WTC11 (cell line): ENCODE data around the gene NHERF2. TPM values are rescaled to one million over a fixed set of nuclear protein-coding genes. Genes with fewer than 3 reads are reported as not detected.
A peak's percentile ranks its signal among the peaks of the same experiment; 100 is the strongest.

Experiments used
- ATAC-seq: fragments of 200-7000 bp; cut with Tn5 transposase; 2 replicates; pipeline ENCODE4 v1.10.0; 2021; ENCODE audit warnings: mild to moderate bottlenecking, moderate library complexity
- CTCF ChIA-PET: fragments of 300-600 bp; sonication (Branson Sonifier 250); formaldehyde crosslinking; loops from one replicate; lab custom pipeline; 2021; ENCODE audit warnings: antibody characterized with exemption; lab: Charles Lee
- POLR2A ChIA-PET: fragments of 350-600 bp; sonication (Branson Sonifier 250); formaldehyde crosslinking; loops from one replicate; lab custom pipeline; 2021; ENCODE audit warnings: antibody characterized with exemption; lab: Charles Lee
- DNase-seq: peaks from one replicate; pipeline ENCODE4 v3.0.0; 2021; ENCODE audit warnings: low spot score
- H3K27ac Mint-ChIP-seq: 2 replicates; pipeline ENCODE4 v1.8.0; 2021; ENCODE audit warnings: mixed read lengths
- H3K27me3 Mint-ChIP-seq: 2 replicates; pipeline ENCODE4 v1.8.0; 2021; ENCODE audit warnings: low read depth, mild to moderate bottlenecking, moderate library complexity, mixed read lengths
- H3K36me3 Mint-ChIP-seq: 2 replicates; pipeline ENCODE4 v1.8.0; 2021; ENCODE audit warnings: mixed read lengths
- H3K4me1 Mint-ChIP-seq: 2 replicates; pipeline ENCODE4 v1.8.0; 2022; ENCODE audit warnings: mixed read lengths
- H3K4me3 Mint-ChIP-seq: 2 replicates; pipeline ENCODE4 v1.8.0; 2021; ENCODE audit warnings: mild to moderate bottlenecking, moderate library complexity, mixed read lengths
- H3K9me3 Mint-ChIP-seq: 2 replicates; pipeline ENCODE4 v1.8.0; 2021; ENCODE audit warnings: mixed read lengths
- ATF2 ChIP-seq: sonication (generic); formaldehyde crosslinking; IDR thresholded peaks from 2 replicates; pipeline ENCODE4 v1.8.1; 2022; ENCODE audit warnings: low read depth, missing genetic modification reagents, borderline replicate concordance
- FOXK1 ChIP-seq: sonication (generic); formaldehyde crosslinking; IDR thresholded peaks from 2 replicates; pipeline ENCODE4 v1.8.0; 2022; ENCODE audit warnings: mild to moderate bottlenecking, moderate library complexity, missing genetic modification reagents
- FOXP1 ChIP-seq: sonication (generic); formaldehyde crosslinking; IDR thresholded peaks from 2 replicates; pipeline ENCODE4 v1.8.0; 2022; ENCODE audit warnings: missing genetic modification reagents, mild to moderate bottlenecking, moderate library complexity, borderline replicate concordance
- NR1H2 ChIP-seq: sonication (generic); formaldehyde crosslinking; IDR thresholded peaks from 2 replicates; pipeline ENCODE4 v1.9.0; 2021; ENCODE audit warnings: mild to moderate bottlenecking, moderate library complexity, missing genetic modification reagents
- NR3C1 ChIP-seq: sonication (generic); formaldehyde crosslinking; conservative IDR thresholded peaks from 2 replicates; pipeline ENCODE4 v1.8.1; 2023; ENCODE audit warnings: low read depth, mild to moderate bottlenecking, missing genetic modification reagents
- RORB ChIP-seq: fragments of 250-450 bp; sonication (Bioruptor Pico); IDR thresholded peaks from 2 replicates; pipeline ENCODE4 v1.9.0; 2021; ENCODE audit warnings: mild to moderate bottlenecking
- SMAD4 ChIP-seq: sonication (generic); formaldehyde crosslinking; IDR thresholded peaks from 2 replicates; pipeline ENCODE4 v1.8.0; 2022; ENCODE audit warnings: mild to moderate bottlenecking, missing genetic modification reagents
- SOX15 ChIP-seq: fragments of 250-450 bp; sonication (Bioruptor Pico); IDR thresholded peaks from 2 replicates; pipeline ENCODE4 v1.9.0; 2021; ENCODE audit warnings: mild to moderate bottlenecking
- SP1 ChIP-seq: sonication (generic); formaldehyde crosslinking; conservative IDR thresholded peaks from 2 replicates; pipeline ENCODE4 v1.8.1; 2022; ENCODE audit warnings: missing genetic modification reagents
- STAT6 ChIP-seq: sonication (generic); formaldehyde crosslinking; conservative IDR thresholded peaks from 2 replicates; pipeline ENCODE4 v1.8.1; 2023; ENCODE audit warnings: mild to moderate bottlenecking, low read depth, missing genetic modification reagents, moderate library complexity
- TEAD1 ChIP-seq: sonication (generic); formaldehyde crosslinking; IDR thresholded peaks from 2 replicates; pipeline ENCODE4 v1.8.0; 2022; ENCODE audit warnings: mild to moderate bottlenecking, missing genetic modification reagents
- TEAD4 ChIP-seq: sonication (generic); formaldehyde crosslinking; IDR thresholded peaks from 2 replicates; pipeline ENCODE4 v1.8.0; 2022; ENCODE audit warnings: mild to moderate bottlenecking, missing genetic modification reagents
- ZMAT4 ChIP-seq: fragments of 250-450 bp; sonication (Bioruptor Pico); IDR thresholded peaks from 2 replicates; pipeline ENCODE4 v1.9.0; 2021; ENCODE audit warnings: mild to moderate bottlenecking
- ZNF121 ChIP-seq: sonication (generic); formaldehyde crosslinking; IDR thresholded peaks from 2 replicates; pipeline ENCODE4 v1.8.0; 2023; ENCODE audit warnings: missing genetic modification reagents
- ZNF138 ChIP-seq: sonication (generic); formaldehyde crosslinking; conservative IDR thresholded peaks from 2 replicates; pipeline ENCODE4 v1.8.1; 2022; ENCODE audit warnings: mild to moderate bottlenecking, moderate library complexity, missing genetic modification reagents
- ZNF232 ChIP-seq: sonication (generic); formaldehyde crosslinking; IDR thresholded peaks from 2 replicates; pipeline ENCODE4 v1.8.0; 2022; ENCODE audit warnings: mild to moderate bottlenecking, missing genetic modification reagents
- ZNF263 ChIP-seq: sonication (generic); formaldehyde crosslinking; IDR thresholded peaks from 2 replicates; pipeline ENCODE4 v1.8.1; 2022; ENCODE audit warnings: low read depth, mild to moderate bottlenecking, moderate library complexity, missing genetic modification reagents
- ZNF532 ChIP-seq: fragments of 250-450 bp; sonication (Bioruptor Pico); IDR thresholded peaks from 2 replicates; pipeline ENCODE4 v1.9.0; 2021; ENCODE audit warnings: mild to moderate bottlenecking, borderline replicate concordance
- total RNA-seq: library from RNA; stranded (reverse); gene quantifications from 3 replicates; pipeline ENCODE4 v1.2.3, GENCODE V29; 2021
- TF ChIP-seq, protein P1 (sequence below): sonication (generic); formaldehyde crosslinking; IDR thresholded peaks from 2 replicates; pipeline ENCODE4 v1.8.0; 2022; ENCODE audit warnings: mild to moderate bottlenecking, missing genetic modification reagents
- TF ChIP-seq, protein P2 (sequence below): sonication (generic); formaldehyde crosslinking; IDR thresholded peaks from 2 replicates; pipeline ENCODE4 v1.8.1; 2022; ENCODE audit warnings: low read depth, mild to moderate bottlenecking, moderate library complexity, missing genetic modification reagents, borderline replicate concordance
- TF ChIP-seq, protein P3 (sequence below): sonication (generic); formaldehyde crosslinking; IDR thresholded peaks from 2 replicates; pipeline ENCODE4 v1.8.0; 2022; ENCODE audit warnings: missing genetic modification reagents

Gene NHERF2
- total RNA-seq, 1 experiment from 2014 or later = 31.1 TPM

DNA sequence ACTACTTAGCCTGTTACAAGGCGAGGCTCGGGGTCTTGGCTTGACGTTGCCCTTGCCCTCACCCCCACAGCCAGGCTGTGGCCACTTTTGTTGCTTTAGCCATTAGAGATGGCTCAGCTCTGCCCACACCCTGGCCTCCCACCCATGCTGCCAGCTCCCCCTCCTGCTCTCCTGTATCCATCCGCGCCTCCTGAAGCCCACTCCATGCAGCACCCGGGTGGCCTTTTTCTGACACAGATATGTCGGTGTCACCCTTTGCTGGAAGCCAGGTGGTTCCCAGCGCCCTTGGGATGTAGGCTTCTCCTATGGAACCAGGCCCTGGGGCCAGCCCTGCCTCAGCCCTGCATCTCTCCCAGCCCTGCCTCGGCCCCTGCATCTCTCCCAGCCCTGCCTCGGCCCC is 30.7 kb downstream of the NHERF2 start (continued):
- TF ChIP-seq STAT6 (CRISPR knock-in tag) (no peak), ZNF232 (CRISPR knock-in tag) (no peak), TEAD4 (CRISPR knock-in tag) (no peak), FOXP1 (CRISPR knock-in tag) (no peak), ZNF121 (CRISPR knock-in tag) (no peak)
- TF ChIP-seq, protein P1, sequence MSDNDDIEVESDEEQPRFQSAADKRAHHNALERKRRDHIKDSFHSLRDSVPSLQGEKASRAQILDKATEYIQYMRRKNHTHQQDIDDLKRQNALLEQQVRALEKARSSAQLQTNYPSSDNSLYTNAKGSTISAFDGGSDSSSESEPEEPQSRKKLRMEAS = no peak
- TF ChIP-seq, all 79 proteins: peak for 0

DNA sequence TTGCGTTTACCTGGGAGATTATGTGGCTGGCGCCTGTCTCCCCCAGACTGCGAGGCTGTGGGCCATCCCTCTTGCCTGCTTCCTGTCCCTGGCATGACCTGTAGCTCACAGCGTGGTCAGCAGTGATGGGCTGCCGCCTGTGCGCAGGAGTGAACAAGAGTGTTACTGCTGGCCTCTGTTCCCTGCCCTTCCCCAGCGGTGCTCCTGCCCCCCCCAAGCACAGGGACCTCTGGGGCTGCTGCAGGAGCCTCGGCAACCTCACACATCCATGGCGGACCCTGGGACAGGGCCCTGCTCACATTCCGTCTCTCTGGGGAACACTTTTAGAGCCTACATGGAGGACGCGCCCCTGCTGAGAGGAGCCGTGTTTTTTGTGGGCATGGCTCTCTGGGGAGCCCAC is 31.7 kb downstream of the NHERF2 start:
- POLR2A ChIA-PET = no interaction called here
- ATAC-seq (no peak), DNase-seq (no peak)
- H3K4me3 Mint-ChIP-seq = no peak overlapping the region
- TF ChIP-seq ZNF263 (CRISPR knock-in tag) (no peak), SMAD4 (no peak), RORB (CRISPR knock-in tag) (no peak), TEAD1 (CRISPR knock-in tag) (no peak)
- TF ChIP-seq, protein P2, sequence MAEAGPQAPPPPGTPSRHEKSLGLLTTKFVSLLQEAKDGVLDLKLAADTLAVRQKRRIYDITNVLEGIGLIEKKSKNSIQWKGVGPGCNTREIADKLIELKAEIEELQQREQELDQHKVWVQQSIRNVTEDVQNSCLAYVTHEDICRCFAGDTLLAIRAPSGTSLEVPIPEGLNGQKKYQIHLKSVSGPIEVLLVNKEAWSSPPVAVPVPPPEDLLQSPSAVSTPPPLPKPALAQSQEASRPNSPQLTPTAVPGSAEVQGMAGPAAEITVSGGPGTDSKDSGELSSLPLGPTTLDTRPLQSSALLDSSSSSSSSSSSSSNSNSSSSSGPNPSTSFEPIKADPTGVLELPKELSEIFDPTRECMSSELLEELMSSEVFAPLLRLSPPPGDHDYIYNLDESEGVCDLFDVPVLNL = no peak
- no peaks in the 10 kb centered on the region for H3K27me3 Mint-ChIP-seq
- CTCF ChIA-PET = no interaction called here
- no peaks in the 10 kb centered on the region for H3K9me3 Mint-ChIP-seq
- peak overlapping the region; percentile 74 for H3K27ac Mint-ChIP-seq
- no peaks in the 10 kb centered on the region; the same call in 1 of the 2 replicates for H3K36me3 Mint-ChIP-seq
- H3K4me1 Mint-ChIP-seq = no peaks in the 10 kb centered on the region

DNA sequence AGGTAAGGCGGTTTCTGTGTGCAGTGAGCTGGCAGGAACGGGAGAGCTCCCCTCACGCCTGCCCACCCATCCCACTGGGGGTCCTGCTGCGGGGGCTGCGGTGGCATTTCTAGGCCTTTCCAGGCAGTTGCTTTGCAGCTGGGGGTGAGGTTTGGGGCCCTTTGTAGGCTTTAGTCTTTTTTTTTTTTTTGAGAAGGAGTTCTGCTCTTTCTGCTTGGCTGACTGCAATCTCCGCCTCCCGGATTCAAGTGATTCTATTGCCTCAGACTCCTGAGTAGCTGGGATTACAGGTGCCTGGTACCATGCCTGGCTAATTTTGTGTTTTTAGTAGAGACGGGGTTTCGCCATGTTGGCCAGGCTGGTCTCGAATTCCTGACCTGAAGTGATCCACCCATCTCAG is 32.2 kb downstream of the NHERF2 start:
- Mint-ChIP-seq H3K4me3 (no peak overlapping the region), H3K36me3 (no peaks in the 10 kb centered on the region; the same call in 1 of the 2 replicates), H3K27ac (no peak overlapping the region), H3K4me1 (no peaks in the 10 kb centered on the region), H3K9me3 (no peaks in the 10 kb centered on the region), H3K27me3 (no peaks in the 10 kb centered on the region)
- DNase-seq (no peak), ATAC-seq (no peak)
- ChIA-PET CTCF (interaction anchor here (0.7 to 0.9 kb wide), 2 partner anchors 36 to 55 kb away, joined by 6 read pairs; no protein-coding TSS in a partner anchor), POLR2A (interaction anchor here (0.6 kb wide), 1 partner anchor 346 kb away, joined by 3 read pairs; no protein-coding TSS in a partner anchor)
- no peak for TF ChIP-seq SP1
- TF ChIP-seq FOXK1 (CRISPR knock-in tag) = no peak
- TF ChIP-seq, protein P3, sequence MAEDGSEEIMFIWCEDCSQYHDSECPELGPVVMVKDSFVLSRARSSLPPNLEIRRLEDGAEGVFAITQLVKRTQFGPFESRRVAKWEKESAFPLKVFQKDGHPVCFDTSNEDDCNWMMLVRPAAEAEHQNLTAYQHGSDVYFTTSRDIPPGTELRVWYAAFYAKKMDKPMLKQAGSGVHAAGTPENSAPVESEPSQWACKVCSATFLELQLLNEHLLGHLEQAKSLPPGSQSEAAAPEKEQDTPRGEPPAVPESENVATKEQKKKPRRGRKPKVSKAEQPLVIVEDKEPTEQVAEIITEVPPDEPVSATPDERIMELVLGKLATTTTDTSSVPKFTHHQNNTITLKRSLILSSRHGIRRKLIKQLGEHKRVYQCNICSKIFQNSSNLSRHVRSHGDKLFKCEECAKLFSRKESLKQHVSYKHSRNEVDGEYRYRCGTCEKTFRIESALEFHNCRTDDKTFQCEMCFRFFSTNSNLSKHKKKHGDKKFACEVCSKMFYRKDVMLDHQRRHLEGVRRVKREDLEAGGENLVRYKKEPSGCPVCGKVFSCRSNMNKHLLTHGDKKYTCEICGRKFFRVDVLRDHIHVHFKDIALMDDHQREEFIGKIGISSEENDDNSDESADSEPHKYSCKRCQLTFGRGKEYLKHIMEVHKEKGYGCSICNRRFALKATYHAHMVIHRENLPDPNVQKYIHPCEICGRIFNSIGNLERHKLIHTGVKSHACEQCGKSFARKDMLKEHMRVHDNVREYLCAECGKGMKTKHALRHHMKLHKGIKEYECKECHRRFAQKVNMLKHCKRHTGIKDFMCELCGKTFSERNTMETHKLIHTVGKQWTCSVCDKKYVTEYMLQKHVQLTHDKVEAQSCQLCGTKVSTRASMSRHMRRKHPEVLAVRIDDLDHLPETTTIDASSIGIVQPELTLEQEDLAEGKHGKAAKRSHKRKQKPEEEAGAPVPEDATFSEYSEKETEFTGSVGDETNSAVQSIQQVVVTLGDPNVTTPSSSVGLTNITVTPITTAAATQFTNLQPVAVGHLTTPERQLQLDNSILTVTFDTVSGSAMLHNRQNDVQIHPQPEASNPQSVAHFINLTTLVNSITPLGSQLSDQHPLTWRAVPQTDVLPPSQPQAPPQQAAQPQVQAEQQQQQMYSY = no peak
- TF ChIP-seq NR1H2 = no peak
- TF ChIP-seq NR3C1 (CRISPR knock-in tag) = no peak
- TF ChIP-seq ATF2 (CRISPR knock-in tag) = no peak
- TF ChIP-seq SOX15 (CRISPR knock-in tag) = no peak
- no peak for TF ChIP-seq ZNF532 (CRISPR knock-in tag)
- TF ChIP-seq ZNF138 (CRISPR knock-in tag) = no peak
- TF ChIP-seq ZMAT4 = no peak
